Measurements from ENCODE around the gene SLC7A14.

The SLC7A14 gene

DNA sequence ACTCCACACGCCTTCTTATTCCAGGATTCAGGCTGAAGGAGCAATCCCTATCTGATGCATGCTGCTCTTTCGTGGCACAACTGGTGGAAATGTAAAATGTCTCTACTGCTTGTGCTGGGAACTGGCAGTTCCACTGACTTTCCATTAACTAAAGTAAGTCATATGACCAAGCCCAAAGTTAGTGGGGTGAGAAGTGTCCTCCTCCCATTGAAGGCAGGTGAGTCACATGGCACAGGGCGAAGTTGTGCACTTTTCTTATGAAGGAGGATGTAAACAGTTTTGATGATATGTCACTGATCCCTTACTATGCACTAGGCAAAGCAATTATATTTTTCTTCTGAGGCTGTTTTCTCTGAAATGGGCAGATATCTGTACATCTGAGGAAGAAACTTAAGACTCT lies 51.6 kb downstream of the SLC7A14 start:
- DNase-seq (ENCODE audit: extremely low read depth, low read depth), result no peak
- TF ChIP-seq, protein P1, sequence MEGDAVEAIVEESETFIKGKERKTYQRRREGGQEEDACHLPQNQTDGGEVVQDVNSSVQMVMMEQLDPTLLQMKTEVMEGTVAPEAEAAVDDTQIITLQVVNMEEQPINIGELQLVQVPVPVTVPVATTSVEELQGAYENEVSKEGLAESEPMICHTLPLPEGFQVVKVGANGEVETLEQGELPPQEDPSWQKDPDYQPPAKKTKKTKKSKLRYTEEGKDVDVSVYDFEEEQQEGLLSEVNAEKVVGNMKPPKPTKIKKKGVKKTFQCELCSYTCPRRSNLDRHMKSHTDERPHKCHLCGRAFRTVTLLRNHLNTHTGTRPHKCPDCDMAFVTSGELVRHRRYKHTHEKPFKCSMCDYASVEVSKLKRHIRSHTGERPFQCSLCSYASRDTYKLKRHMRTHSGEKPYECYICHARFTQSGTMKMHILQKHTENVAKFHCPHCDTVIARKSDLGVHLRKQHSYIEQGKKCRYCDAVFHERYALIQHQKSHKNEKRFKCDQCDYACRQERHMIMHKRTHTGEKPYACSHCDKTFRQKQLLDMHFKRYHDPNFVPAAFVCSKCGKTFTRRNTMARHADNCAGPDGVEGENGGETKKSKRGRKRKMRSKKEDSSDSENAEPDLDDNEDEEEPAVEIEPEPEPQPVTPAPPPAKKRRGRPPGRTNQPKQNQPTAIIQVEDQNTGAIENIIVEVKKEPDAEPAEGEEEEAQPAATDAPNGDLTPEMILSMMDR (IDR thresholded peaks at IDR 0.05; ENCODE audit: low read depth, low read length), result no peak

DNA sequence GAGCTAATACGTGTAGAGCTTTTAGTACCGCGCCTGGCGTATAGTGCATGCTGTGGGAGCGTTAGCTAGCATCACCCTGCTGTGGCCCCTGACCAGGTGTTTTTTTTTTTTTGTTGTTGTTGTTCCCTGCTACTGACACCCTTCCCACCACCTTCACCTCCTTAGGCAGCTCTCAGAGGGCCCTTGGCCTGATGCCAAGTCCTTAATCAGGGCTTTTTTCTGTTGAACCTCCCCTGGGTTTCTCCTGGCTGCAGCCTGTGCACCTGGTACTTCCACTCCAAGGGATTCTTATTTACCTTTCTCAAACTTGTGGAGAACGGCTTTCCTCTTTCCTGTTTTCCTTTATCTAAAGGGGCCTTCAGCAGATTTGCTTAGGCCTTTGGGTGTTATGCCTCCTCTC lies 53.3 kb downstream of the SLC7A14 start:
- no peak for DNase-seq (ENCODE audit: extremely low read depth, low read depth)
- TF ChIP-seq, protein P1 (IDR thresholded peaks at IDR 0.05; ENCODE audit: low read depth, low read length), result no peak

DNA sequence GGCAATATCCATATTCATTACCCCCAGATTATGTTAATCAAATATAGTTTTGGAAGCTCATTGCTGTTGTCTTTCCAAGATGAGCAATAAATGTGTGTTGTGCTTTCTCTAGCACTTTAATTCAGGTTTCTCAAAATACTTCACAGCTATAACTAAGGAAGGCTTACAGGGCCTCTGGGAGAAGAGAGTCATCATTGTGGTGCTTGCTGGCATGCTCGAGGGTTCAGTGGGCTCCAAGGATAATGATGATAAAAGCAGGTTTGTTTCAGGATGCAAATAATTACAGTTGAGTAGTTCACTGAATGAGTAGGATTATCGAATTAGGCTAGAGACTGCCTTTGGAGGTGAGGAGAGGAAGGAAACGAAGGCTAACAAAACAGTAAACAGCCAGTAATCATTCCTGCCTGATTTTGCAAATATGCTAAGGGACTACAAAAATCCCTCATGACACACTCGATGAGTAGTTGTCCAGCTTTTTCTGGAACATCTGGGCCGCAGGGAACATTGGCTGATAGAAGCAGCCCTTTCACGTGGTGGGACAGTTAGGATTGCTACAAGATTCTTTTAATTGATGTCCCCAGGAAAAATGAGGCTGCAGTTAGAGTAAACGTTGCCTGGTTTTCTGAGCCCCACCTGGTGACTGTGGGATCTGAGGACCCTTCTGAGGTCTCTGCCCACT lies 54.1 kb downstream of the SLC7A14 start:
- DNase-seq (ENCODE audit: extremely low read depth, low read depth), result no peak
- TF ChIP-seq, protein P1 (IDR thresholded peaks at IDR 0.05; ENCODE audit: low read depth, low read length), result no peak

DNA sequence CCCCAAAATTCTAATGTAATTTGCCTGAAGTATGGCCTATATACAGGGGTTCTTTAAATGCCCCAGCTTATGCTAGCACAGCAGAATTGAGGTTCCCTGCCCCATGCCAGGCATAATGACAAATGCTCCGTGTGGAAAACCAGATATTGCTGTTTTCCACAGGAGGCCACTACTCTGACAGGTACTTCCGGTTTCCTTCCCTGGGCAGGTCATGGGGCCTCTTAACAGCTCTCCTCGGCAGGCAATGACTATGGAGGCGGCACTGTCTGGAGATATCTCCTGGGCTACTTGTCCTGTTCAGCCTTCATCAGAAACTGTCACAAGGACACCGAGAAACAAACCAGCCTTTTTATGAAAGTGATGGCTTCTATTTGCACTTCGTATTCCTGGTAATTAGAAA lies 54.8 kb downstream of the SLC7A14 start:
- TF ChIP-seq, protein P1 (IDR thresholded peaks at IDR 0.05; ENCODE audit: low read depth, low read length), result no peak
- DNase-seq (ENCODE audit: extremely low read depth, low read depth), result no peak

DNA sequence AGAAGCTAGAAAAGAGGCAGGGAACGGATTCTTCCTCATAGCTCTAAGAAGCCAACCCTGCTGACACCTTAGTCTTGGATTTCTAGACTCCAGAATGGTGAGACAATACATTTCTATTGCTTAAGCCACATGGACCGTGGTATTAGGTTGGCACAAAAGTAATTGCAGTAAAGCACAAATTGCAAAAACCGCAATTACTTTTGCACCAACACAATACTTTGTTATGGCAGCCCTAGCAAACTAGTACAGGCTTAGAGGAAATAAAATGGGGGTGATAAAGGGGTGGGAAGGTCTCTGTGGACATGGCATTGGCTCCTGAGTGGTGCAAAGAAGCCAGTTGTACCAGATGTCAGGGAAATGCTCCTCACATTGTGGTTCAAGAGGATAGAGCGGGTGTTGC lies 56.0 kb downstream of the SLC7A14 start:
- TF ChIP-seq, protein P1 (IDR thresholded peaks at IDR 0.05; ENCODE audit: low read depth, low read length), result no peak
- no peak for DNase-seq (ENCODE audit: extremely low read depth, low read depth)

DNA sequence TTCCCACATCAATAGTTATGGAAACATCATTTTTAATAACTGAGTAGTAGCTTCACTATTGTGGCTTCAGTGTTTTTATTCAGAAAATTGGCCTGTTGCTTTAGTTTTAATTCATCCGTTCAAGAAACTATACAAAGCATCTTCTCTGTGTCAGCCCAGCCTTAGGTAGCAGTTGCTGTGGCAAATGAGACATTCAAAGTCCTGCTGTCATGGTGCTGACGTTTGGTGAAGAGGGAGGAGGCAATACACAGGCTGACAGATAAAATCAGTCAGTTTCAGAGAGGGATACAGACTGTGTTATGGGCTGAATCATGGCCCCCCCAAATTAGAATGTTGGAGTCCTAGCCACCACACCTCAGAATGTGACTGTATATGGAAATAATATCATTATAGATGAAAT lies 56.5 kb downstream of the SLC7A14 start:
- TF ChIP-seq, protein P1 (IDR thresholded peaks at IDR 0.05; ENCODE audit: low read depth, low read length), result no peak
- no peak for DNase-seq (ENCODE audit: extremely low read depth, low read depth)

DNA sequence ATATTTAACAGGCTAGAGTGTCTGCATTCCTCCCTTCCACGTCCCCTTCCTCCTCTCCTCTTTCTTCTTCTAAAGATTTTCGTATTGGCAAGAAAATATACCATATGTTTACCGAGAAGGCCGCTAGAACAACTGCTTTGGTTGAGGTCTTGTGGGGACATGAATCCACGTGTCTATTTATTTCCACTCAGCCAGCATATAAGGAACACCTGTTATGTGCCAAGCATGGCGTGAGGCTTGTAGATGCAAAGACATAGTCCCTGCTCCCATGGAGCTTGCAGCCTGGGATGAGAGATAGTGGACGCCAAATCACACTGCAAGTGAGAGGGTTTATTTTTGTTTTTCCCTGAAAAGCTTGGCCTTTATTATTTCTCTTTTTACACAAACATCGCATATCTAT lies 57.1 kb downstream of the SLC7A14 start:
- no peak for DNase-seq (ENCODE audit: extremely low read depth, low read depth)
- TF ChIP-seq, protein P1 (IDR thresholded peaks at IDR 0.05; ENCODE audit: low read depth, low read length), result no peak

Measured in AG09319 (cell line).